Activated CD8-positive, alpha-beta memory T cell treated with anti-CD3 and anti-CD28 coated beads for 48 hours (primary cell): ENCODE data around the gene MID2.
"Not testable (repeated sequence)": the region's sequence is repeated elsewhere in the genome, so short reads cannot be mapped to it uniquely, and the experiment has no call there.

Experiments used
- DNase-seq, 3 experiments: peaks; one replicate each; pipeline ENCODE4 v3.0.0-alpha.2; 2020; ENCODE audit warnings: low read depth in 2 of 3, low spot score in 2 of 3

Gene MID2

DNA sequence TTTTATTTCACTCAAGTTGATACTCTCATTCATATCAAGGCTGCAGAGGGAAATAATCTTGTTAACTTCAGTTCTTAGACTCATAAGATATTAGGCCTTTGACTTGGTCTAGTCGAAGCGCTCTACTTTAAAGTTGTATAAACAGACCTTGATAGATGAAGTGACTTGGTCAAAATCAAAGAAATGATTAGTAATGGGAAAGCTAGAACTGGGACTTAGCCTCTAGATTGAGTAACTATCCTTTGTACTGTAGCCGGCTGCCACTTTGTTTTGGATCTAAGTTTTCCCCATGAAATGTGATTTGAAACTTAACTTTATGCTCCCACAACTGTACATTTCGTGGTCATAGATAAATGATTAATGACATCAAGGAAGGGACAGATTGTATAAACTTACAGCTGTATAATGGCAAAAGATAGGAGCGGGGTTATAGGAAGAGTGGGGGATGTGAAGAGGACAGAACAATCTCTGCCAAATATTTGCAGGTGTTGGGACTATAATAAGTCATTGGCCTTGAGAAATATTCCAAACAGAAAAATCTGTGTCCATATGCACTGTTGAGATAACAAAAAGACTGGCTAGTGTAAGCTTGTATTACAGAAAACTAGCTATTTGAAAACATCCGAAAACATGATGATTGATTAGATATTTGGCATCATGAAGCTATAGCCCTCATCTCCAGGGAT is 17.2 kb downstream of the MID2 start:
- no peak for DNase-seq

DNA sequence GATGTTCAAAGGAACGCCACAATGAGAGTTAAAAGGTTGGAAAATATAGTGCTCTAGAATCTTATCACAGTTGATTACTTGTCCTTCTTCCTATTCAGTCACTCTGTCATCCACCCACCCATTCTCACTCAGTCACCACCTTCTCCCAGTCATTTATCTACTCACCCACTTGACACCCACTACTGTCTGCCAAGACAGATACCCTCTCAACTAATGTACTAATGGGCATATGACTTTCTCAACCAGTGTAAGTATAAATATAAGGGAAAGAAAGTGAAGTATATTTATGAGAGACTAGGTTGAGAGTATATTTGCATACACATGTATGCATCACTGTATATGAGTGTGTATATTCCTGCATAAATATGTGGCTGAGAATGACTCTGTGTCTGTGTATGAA is 20.0 kb downstream of the MID2 start:
- no peak for DNase-seq

- no peak for DNase-seq
These were observed 22.9 kb downstream of the MID2 start for GRCh38 chrX:107848591-107848990.

- DNase-seq, result no peak
These were observed 24.2 kb downstream of the MID2 start for GRCh38 chrX:107849747-107850421.

GRCh38 chrX:107850422-107850765 is 24.7 kb downstream of the MID2 start:
- no peak for DNase-seq

- no peak for DNase-seq
These were observed 25.5 kb downstream of the MID2 start for GRCh38 chrX:107851215-107851614.

DNA sequence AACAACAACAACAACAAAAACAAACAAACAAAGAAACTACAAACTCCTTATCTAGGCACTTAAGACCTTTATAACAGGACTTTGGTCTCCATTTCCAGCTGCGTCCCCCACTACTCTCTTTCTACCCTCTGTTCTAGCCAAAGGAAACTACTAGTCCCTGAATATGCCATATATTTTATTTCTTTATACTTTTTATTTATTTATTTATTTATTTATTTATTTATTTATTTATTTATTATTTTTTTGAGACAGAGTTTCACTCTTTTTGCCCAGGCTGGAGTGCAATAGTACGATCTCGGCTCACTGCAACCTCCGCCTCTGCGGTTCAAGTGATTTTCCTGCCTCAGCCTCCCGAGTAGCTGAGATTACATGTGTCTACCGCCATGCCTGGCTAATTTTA is 26.0 kb downstream of the MID2 start:
- not testable (repeated sequence) for DNase-seq

- no peak for DNase-seq
These were observed 30.6 kb downstream of the MID2 start for GRCh38 chrX:107856289-107856688.

DNA sequence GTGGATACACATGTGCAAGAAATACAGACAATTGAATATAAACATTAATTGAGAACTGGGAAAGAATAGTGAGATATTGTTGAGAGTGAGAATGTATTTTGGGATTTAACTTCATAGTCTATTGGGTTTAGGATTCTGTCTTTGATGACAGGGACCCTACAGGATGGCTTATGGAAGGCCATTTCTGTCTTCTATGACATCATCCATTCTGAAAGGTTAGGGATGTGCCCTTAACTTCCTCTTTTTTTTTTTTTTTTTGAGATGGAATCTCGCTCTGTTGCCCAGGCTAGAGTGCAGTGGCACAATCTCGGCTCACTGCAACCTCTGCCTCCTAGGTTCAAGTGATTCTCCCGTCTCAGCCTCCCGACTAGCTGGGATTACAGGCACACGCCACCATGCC is 31.4 kb downstream of the MID2 start:
- not testable (repeated sequence) for DNase-seq

- no peak for DNase-seq
These were observed 32.2 kb downstream of the MID2 start for GRCh38 chrX:107857837-107858236.

- no peak for DNase-seq
These were observed 35.4 kb downstream of the MID2 start for GRCh38 chrX:107861056-107861455.

DNA sequence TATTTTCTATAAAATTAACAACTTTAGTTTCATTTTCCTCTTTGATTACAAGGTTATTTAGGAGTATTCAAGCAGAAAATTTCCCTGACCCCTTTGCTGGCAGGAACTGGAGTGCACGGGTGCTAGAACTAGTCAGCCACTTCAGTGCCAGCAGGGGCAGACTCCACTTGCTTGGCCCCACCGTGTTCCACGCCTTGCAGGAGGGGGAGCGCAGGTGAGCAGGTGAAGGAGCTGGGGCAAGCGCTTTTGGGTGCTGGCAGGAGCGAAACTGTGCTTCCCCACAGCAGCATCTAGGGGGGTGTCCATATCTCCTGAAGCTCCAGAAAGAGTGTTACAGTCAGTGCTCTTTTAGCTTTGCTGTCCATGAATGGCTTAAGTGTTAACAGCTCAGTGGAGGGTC is 45.5 kb downstream of the MID2 start:
- DNase-seq, result no peak

GRCh38 chrX:107878106-107878505 is 52.4 kb downstream of the MID2 start:
- DNase-seq, result no peak

- no peak for DNase-seq
These were observed 54.5 kb downstream of the MID2 start for GRCh38 chrX:107880054-107880610.

- DNase-seq, result no peak
These were observed 68.4 kb downstream of the MID2 start for GRCh38 chrX:107894038-107894437.

- no peak for DNase-seq
These were observed 77.1 kb downstream of the MID2 start for GRCh38 chrX:107902721-107903120.

DNA sequence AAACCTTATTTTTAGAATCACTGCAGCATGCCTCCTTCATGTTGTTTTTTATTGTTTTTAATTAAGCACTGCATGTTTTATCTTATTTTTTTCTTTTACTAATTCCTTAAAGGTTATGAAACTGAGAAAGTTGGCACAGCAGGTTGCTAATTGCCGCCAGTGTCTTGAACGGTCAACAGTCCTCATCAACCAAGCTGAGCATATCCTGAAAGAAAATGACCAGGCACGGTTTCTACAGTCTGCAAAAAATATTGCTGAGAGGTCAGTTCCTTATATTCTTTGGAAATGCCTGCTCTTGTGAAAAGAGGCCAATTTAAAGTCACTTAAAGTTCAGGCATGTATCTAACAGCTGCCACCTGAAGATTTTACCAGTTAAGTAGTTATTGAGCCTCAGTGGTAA is 79.7 kb downstream of the MID2 start:
- DNase-seq, result no peak

DNA sequence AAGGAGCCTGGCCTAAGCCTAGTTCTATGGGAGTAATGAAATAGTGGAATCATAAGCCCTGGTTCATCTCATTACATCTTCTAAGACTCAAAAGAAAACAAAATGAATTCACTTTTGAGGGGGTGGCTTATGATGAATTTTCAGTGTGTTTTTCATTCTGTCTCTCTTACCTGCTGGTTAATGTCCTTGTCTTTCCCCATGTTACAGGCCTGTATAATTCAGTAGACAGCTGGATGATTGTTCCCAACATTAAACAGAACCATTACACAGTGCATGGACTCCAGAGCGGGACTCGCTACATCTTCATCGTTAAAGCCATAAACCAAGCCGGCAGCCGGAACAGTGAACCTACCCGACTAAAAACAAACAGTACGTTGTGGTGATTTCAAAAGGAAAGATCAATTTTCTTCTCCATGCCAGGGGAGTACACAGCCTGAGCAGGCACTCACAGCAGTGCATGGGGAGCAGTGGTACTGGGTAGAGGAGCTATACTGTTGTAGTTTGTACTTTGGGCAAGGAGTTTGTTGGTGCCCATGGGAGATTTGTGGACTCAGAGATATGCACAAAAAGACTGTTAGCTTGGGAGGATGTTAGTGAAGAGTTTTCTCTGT is 98.6 kb downstream of the MID2 start:
- no peak for DNase-seq

GRCh38 chrX:107934262-107934661 is 108.6 kb downstream of the MID2 start:
- DNase-seq, result no peak

GRCh38 chrX:107935200-107935599 is 109.5 kb downstream of the MID2 start:
- no peak for DNase-seq

GRCh38 chrX:107935664-107936433 is 110.2 kb downstream of the MID2 start:
- DNase-seq, result no peak

GRCh38 chrX:107936434-107936730 is 110.7 kb downstream of the MID2 start:
- no peak for DNase-seq
